Measurements from ENCODE around the gene RPL22L1. TPM values are rescaled to one million over a fixed set of nuclear protein-coding genes. Genes with fewer than 3 reads are reported as not detected.

Gene RPL22L1
- polyA plus RNA-seq, 1 of the 3 experiments (the other 2 are of a cell fraction): 80.9 TPM

GRCh38 chr3:170835336-170835735 is 34.7 kb downstream of the RPL22L1 start:
- TF ChIP-seq, protein P1, sequence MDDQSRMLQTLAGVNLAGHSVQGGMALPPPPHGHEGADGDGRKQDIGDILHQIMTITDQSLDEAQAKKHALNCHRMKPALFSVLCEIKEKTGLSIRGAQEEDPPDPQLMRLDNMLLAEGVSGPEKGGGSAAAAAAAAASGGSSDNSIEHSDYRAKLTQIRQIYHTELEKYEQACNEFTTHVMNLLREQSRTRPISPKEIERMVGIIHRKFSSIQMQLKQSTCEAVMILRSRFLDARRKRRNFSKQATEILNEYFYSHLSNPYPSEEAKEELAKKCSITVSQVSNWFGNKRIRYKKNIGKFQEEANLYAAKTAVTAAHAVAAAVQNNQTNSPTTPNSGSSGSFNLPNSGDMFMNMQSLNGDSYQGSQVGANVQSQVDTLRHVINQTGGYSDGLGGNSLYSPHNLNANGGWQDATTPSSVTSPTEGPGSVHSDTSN (IDR thresholded peaks at IDR 0.05): no peak
- Histone ChIP-seq H3K79me2 (ENCODE audit: insufficient read depth) (no peaks in the 10 kb centered on the region), H3K9ac (no peak overlapping the region), H3K4me3 (ENCODE audit: low read depth in 2 of 2, low read length in 1 of 2) (no peak overlapping the region), H3K4me1 (ENCODE audit: control insufficient read depth in 1 of 2, insufficient read depth in 2 of 2, low read depth in 1 of 2, low read length in 1 of 2) (peaks cover 0 to 3% of the 10 kb centered on the region in 2 experiments; a peak in 2 of 4 replicates), H4K20me1 (ENCODE audit: insufficient read depth) (no peaks in the 10 kb centered on the region), H3K36me3 (replicated peaks in 1 of 2; ENCODE audit: control insufficient read depth in 1 of 2, insufficient read depth in 2 of 2, low read length in 1 of 2) (no peaks in the 10 kb centered on the region), H3F3A (replicated peaks; ENCODE audit: insufficient read depth) (peaks cover 3% of the 10 kb centered on the region), H3K27me3 (ENCODE audit: insufficient read depth) (no peaks in the 10 kb centered on the region), H3K27ac (ENCODE audit: low read depth in 2 of 2, low read length in 1 of 2) (no peak overlapping the region), H3K9me3 (no peaks in the 10 kb centered on the region), H3K9me2 (no peaks in the 10 kb centered on the region), H3K4me2 (no peak overlapping the region), H2AFZ (ENCODE audit: low read depth) (no peak overlapping the region)
- peak; percentile 61 for DNase-seq
- CTCF ChIA-PET: interaction anchor here (0.7 to 3.5 kb wide), 5 partner anchors 8 to 421 kb away, joined by 3 to 19 read pairs (median 5); no protein-coding TSS in a partner anchor
- POLR2A ChIA-PET: interaction anchor here (0.6 to 1.3 kb wide), 2 partner anchors 34 to 213 kb away, joined by 3 to 7 read pairs; partner anchors contain the start of gene RPL22L1
- 13% methylated on average over 3 of the region's 3 CpGs for WGBS (ENCODE audit: low lambda C conversion rate)

GRCh38 chr3:170830580-170830979 is 39.4 kb downstream of the RPL22L1 start:
- H3K9me2 ChIP-seq: no peaks in the 10 kb centered on the region
- TF ChIP-seq SIN3A (IDR thresholded peaks at IDR 0.05; ENCODE audit: borderline replicate concordance, low read depth, low read length) (no peak), USF1 (IDR thresholded peaks at IDR 0.05; ENCODE audit: borderline replicate concordance, low read depth) (no peak)
- WGBS (ENCODE audit: low lambda C conversion rate): 98% methylated on average over 4 of the region's 4 CpGs
- H3K4me2 ChIP-seq: no peak overlapping the region
- H3K27ac ChIP-seq (ENCODE audit: low read depth in 2 of 2, low read length in 1 of 2): no peak overlapping the region
- no peak for DNase-seq
- peaks cover 0 to 3% of the 10 kb centered on the region in 2 experiments; a peak in 2 of 4 replicates for H3K4me1 ChIP-seq (ENCODE audit: control insufficient read depth in 1 of 2, insufficient read depth in 2 of 2, low read depth in 1 of 2, low read length in 1 of 2)
- H3K36me3 ChIP-seq (replicated peaks in 1 of 2; ENCODE audit: control insufficient read depth in 1 of 2, insufficient read depth in 2 of 2, low read length in 1 of 2): no peaks in the 10 kb centered on the region
- ChIA-PET POLR2A (no interaction called here), CTCF (interaction anchor here (0.8 kb wide), 1 partner anchor 12 kb away, joined by 3 read pairs; no protein-coding TSS in a partner anchor)
- no peaks in the 10 kb centered on the region for H3K27me3 ChIP-seq (ENCODE audit: insufficient read depth)
- H3K9me3 ChIP-seq: no peaks in the 10 kb centered on the region
- H3F3A ChIP-seq (replicated peaks; ENCODE audit: insufficient read depth): no peaks in the 10 kb centered on the region
- H3K79me2 ChIP-seq (ENCODE audit: insufficient read depth): no peaks in the 10 kb centered on the region
- no peak overlapping the region for H3K4me3 ChIP-seq (ENCODE audit: low read depth in 2 of 2, low read length in 1 of 2)
- no peak overlapping the region for H2AFZ ChIP-seq (ENCODE audit: low read depth)
- H3K9ac ChIP-seq: no peak overlapping the region
- H4K20me1 ChIP-seq (ENCODE audit: insufficient read depth): no peaks in the 10 kb centered on the region

- Histone ChIP-seq H3K9me3 (no peaks in the 10 kb centered on the region), H3F3A (replicated peaks; ENCODE audit: insufficient read depth) (no peaks in the 10 kb centered on the region), H3K9ac (no peak overlapping the region), H3K36me3 (replicated peaks in 1 of 2; ENCODE audit: control insufficient read depth in 1 of 2, insufficient read depth in 2 of 2, low read length in 1 of 2) (no peaks in the 10 kb centered on the region), H3K4me2 (no peak overlapping the region), H2AFZ (ENCODE audit: low read depth) (no peak overlapping the region), H3K4me1 (ENCODE audit: control insufficient read depth in 1 of 2, insufficient read depth in 2 of 2, low read depth in 1 of 2, low read length in 1 of 2) (no peaks in the 10 kb centered on the region), H3K9me2 (no peaks in the 10 kb centered on the region), H4K20me1 (ENCODE audit: insufficient read depth) (no peaks in the 10 kb centered on the region), H3K4me3 (ENCODE audit: low read depth in 2 of 2, low read length in 1 of 2) (no peak overlapping the region), H3K27ac (ENCODE audit: low read depth in 2 of 2, low read length in 1 of 2) (no peak overlapping the region), H3K27me3 (ENCODE audit: insufficient read depth) (no peaks in the 10 kb centered on the region), H3K79me2 (ENCODE audit: insufficient read depth) (no peaks in the 10 kb centered on the region)
- ChIA-PET CTCF (interaction anchor here (1.0 to 4.0 kb wide), 3 partner anchors 9 to 25 kb away, joined by 3 to 38 read pairs (median 4); no protein-coding TSS in a partner anchor), POLR2A (no interaction called here)
- no peak for TF ChIP-seq RCOR1 (IDR thresholded peaks at IDR 0.05; ENCODE audit: low read length)
- no peak for TF ChIP-seq POLR2AphosphoS5 (IDR thresholded peaks at IDR 0.05; ENCODE audit: low read depth, low read length)
- no peak for TF ChIP-seq GATA2 (CRISPR knock-in tag; IDR thresholded peaks at IDR 0.05)
- TF ChIP-seq SIN3A (IDR thresholded peaks at IDR 0.05; ENCODE audit: borderline replicate concordance, low read depth, low read length): no peak
- no peak for DNase-seq
- WGBS (ENCODE audit: low lambda C conversion rate): 77% methylated on average over 9 of the region's 9 CpGs
These were observed 40.3 kb downstream of the RPL22L1 start for GRCh38 chr3:170829546-170830272.
